B cell (primary cell): ENCODE data around the gene GOLIM4. TPM values are rescaled to one million over a fixed set of nuclear protein-coding genes. Genes with fewer than 3 reads are reported as not detected.
A peak's percentile ranks its signal among the peaks of the same experiment; 100 is the strongest.

Experiments
- ATAC-seq: fragments of 200-7000 bp; cut with Tn5 transposase; one replicate; pipeline ENCODE4 v1.10.0; 2021; ENCODE audit warnings: low read depth, mild to moderate bottlenecking, moderate number of reproducible peaks, moderate library complexity
- CTCF ChIA-PET: fragments of 350-600 bp; sonication (Branson Sonifier 250); formaldehyde crosslinking; loops from one replicate; lab custom pipeline; 2021; ENCODE audit warnings: antibody characterized with exemption, inconsistent platforms; lab: Charles Lee
- POLR2A ChIA-PET: fragments of 350-600 bp; sonication (Branson Sonifier 250); formaldehyde crosslinking; loops from one replicate; lab custom pipeline; 2021; ENCODE audit warnings: antibody characterized with exemption; lab: Charles Lee
- DNase-seq: peaks from one replicate; pipeline ENCODE4 v3.0.0; 2013
- H2AFZ ChIP-seq: 2 replicates; pipeline ENCODE4 v1.6.1; 2012; ENCODE audit warnings: mild to moderate bottlenecking, low read depth, low read length; ENCODE audit not compliant: insufficient read depth, poor library complexity, severe bottlenecking
- H3K27ac ChIP-seq, 2 donors: 1 replicate in 1 of 2; 2 replicates in 1 of 2; pipeline ENCODE4 v1.5.1; 2012 to 2013; ENCODE audit warnings: low read length in 2 of 2, mild to moderate bottlenecking in 2 of 2, moderate library complexity in 1 of 2
- H3K27me3 ChIP-seq, 4 experiments: fragments of 200-600 bp in 1 of 4; sonication (generic) in 1 of 4; replicated peaks in 1 of 4; 1 replicate in 2 of 4; 2 replicates in 2 of 4; pipeline versions ENCODE4 v1.6.1 to v1.7.0; 2013 to 2016; ENCODE audit warnings: low read length in 3 of 4, mild to moderate bottlenecking in 2 of 4, mixed read lengths in 1 of 4, moderate library complexity in 1 of 4; ENCODE audit not compliant: insufficient read depth in 4 of 4, control insufficient read depth in 3 of 4; ENCODE audit errors: control extremely low read depth in 1 of 4
- H3K36me3 ChIP-seq, 2 experiments: replicated peaks in 1 of 2; 1 replicate in 1 of 2; 2 replicates in 1 of 2; pipeline versions ENCODE4 v1.6.1 to v1.7.1; 2013; ENCODE audit warnings: low read length in 1 of 2; ENCODE audit not compliant: insufficient read depth in 2 of 2, control insufficient read depth in 1 of 2; ENCODE audit errors: control extremely low read depth in 1 of 2, extremely low read depth in 1 of 2
- H3K4me1 ChIP-seq, 2 donors: fragments of 200-600 bp in 1 of 2; sonication (generic) in 1 of 2; 1 replicate in 1 of 2; 2 replicates in 1 of 2; pipeline versions ENCODE4 v1.5.1 to v1.6.1; 2013 to 2017; ENCODE audit warnings: low read length in 2 of 2; ENCODE audit not compliant: control insufficient read depth in 2 of 2, insufficient read depth in 2 of 2
- H3K4me2 ChIP-seq: replicated peaks from 2 replicates; pipeline ENCODE3; 2012; ENCODE audit warnings: mild to moderate bottlenecking, low read depth, low read length; ENCODE audit not compliant: poor library complexity, severe bottlenecking
- H3K4me3 ChIP-seq, 5 experiments: fragments of 200-600 bp in 1 of 5; sonication (generic) in 1 of 5; 1 replicate in 3 of 5; 2 replicates in 2 of 5; pipeline versions ENCODE4 v1.5.1 to v1.7.0; 2011 to 2016; ENCODE audit warnings: low read length in 4 of 5, mild to moderate bottlenecking in 4 of 5, low read depth in 2 of 5, control low read depth in 1 of 5, moderate library complexity in 1 of 5; ENCODE audit not compliant: insufficient read depth in 1 of 5; ENCODE audit errors: control extremely low read depth in 1 of 5, extremely low read depth in 1 of 5
- H3K79me2 ChIP-seq: fragments of 200-600 bp; sonication (generic); one replicate; pipeline ENCODE4 v1.6.0; 2016; ENCODE audit warnings: low read length; ENCODE audit not compliant: control insufficient read depth, insufficient read depth
- H3K9ac ChIP-seq: fragments of 200-600 bp; sonication (generic); 2 replicates; pipeline ENCODE4 v1.6.1; 2017; ENCODE audit warnings: mild to moderate bottlenecking, low read length, moderate library complexity
- H3K9me3 ChIP-seq, 3 donors: one replicate each; pipeline versions ENCODE4 v1.6.1 to v1.7.1; 2013; ENCODE audit warnings: low read length in 2 of 3; ENCODE audit not compliant: control insufficient read depth in 2 of 3, insufficient read depth in 1 of 3; ENCODE audit errors: control extremely low read depth in 1 of 3
- H4K20me1 ChIP-seq: 2 replicates; pipeline ENCODE4 v1.6.0; 2012; ENCODE audit warnings: mild to moderate bottlenecking, low read length; ENCODE audit not compliant: insufficient read depth, control insufficient read depth, poor library complexity, severe bottlenecking
- H3K27ac Mint-ChIP-seq: one replicate; pipeline ENCODE4 v1.8.0; 2021; ENCODE audit warnings: mixed read lengths
- H3K27me3 Mint-ChIP-seq: one replicate; pipeline ENCODE4 v1.8.0; 2021; ENCODE audit warnings: mixed read lengths
- H3K4me1 Mint-ChIP-seq: one replicate; pipeline ENCODE4 v1.8.0; 2021; ENCODE audit warnings: mixed read lengths
- H3K4me3 Mint-ChIP-seq: one replicate; pipeline ENCODE4 v1.8.0; 2021; ENCODE audit warnings: mixed read lengths
- H3K9me3 Mint-ChIP-seq: one replicate; pipeline ENCODE4 v1.8.0; 2022; ENCODE audit warnings: mixed read lengths; ENCODE audit not compliant: insufficient read depth
- CTCF ChIP-seq: fragments of 200-600 bp; IDR thresholded peaks from one replicate; pipeline ENCODE4 v1.8.0; 2022; ENCODE audit warnings: antibody characterized with exemption, mild to moderate bottlenecking
- EZH2 ChIP-seq: IDR thresholded peaks from 2 replicates; pipeline ENCODE4 v1.6.1; 2012; ENCODE audit warnings: borderline replicate concordance, low read depth, mild to moderate bottlenecking, moderate library complexity, low read length; ENCODE audit not compliant: insufficient read depth, poor library complexity, severe bottlenecking
- WGBS: methylation state at CpG from one replicate; pipeline ENCODE4 v1.1.5; 2013; ENCODE audit warnings: missing lambda C conversion rate; ENCODE audit not compliant: insufficient coverage; 5-methylcytosine and 5-hydroxymethylcytosine counted together
- intact Hi-C: fragments of 100-400 bp; cut with micrococcal nuclease; formaldehyde crosslinking; loops from one replicate; pipeline ENCODE4 v1.10.0; 2022
- polyA plus RNA-seq: library from polyadenylated mRNA; depleted of rRNA; stranded (reverse); fragments of >200 nt; gene quantifications from 2 replicates; pipeline ENCODE4 v1.2.3, GENCODE V29; 2012
- total RNA-seq, 2 donors: library from RNA; stranded (reverse); fragments of 120-200 nt in 1 of 2; gene quantifications; 1 replicate in 1 of 2; 2 replicates in 1 of 2; pipeline versions ENCODE4 v1.2.3 to v1.2.4, GENCODE V29; 2013 to 2022

Gene GOLIM4
- total and polyA plus RNA-seq, 2 donors (not counting 1 experiment from before 2014, with no cell fraction given), result 2.5 to 9.3 TPM

- H3K79me2 ChIP-seq, result no peaks in the 10 kb centered on the region
- H3K4me1 Mint-ChIP-seq, result peaks cover 2% of the 10 kb centered on the region
- H3K4me3 ChIP-seq, result no peak overlapping the region
- no peaks in the 10 kb centered on the region for H4K20me1 ChIP-seq
- H2AFZ ChIP-seq, result no peak overlapping the region
- no peak overlapping the region for H3K27ac Mint-ChIP-seq
- TF ChIP-seq EZH2, result no peak
- peak; percentile 89 for TF ChIP-seq CTCF
- peak; percentile 82 for ATAC-seq
- peak; percentile 71 for DNase-seq
- no peaks in the 10 kb centered on the region for H3K4me1 ChIP-seq
- peaks cover 0 to 3% of the 10 kb centered on the region in 2 experiments for H3K36me3 ChIP-seq
- H3K27me3 ChIP-seq, result no peaks in the 10 kb centered on the region
- H3K9ac ChIP-seq, result no peak overlapping the region
- no CpG with 5 or more reads among the region's 1 CpG for WGBS
- no peaks in the 10 kb centered on the region for H3K27me3 Mint-ChIP-seq
- H3K9me3 Mint-ChIP-seq, result no peaks in the 10 kb centered on the region
- H3K4me3 Mint-ChIP-seq, result no peak overlapping the region
- H3K9me3 ChIP-seq, result no peaks in the 10 kb centered on the region
- H3K27ac ChIP-seq, result no peak overlapping the region
- CTCF ChIA-PET, result interaction anchor here (0.9 to 11.2 kb wide), 11 partner anchors 9 to 1696 kb away, joined by 3 to 165 read pairs (median 3); no protein-coding TSS in a partner anchor
- no peak overlapping the region for H3K4me2 ChIP-seq
- POLR2A ChIA-PET, result no interaction called here
- intact Hi-C loops, result loop anchor here (1.0 to 5.0 kb wide), 3 partner anchors 48 to 665 kb away; partner anchors contain the start of genes GOLIM4 and ZBBX
Observed at GRCh38 chr3:168047190-168047795, 48.4 kb downstream of the GOLIM4 start.

GRCh38 chr3:168044049-168044448 lies 51.7 kb downstream of the GOLIM4 start:
- TF ChIP-seq EZH2, result no peak
- TF ChIP-seq CTCF, result no peak
- DNase-seq (no peak), ATAC-seq (no peak)
- Histone ChIP-seq H3K4me3 (no peak overlapping the region), H3K36me3 (peaks cover 0 to 3% of the 10 kb centered on the region in 2 experiments), H3K27ac (no peak overlapping the region), H3K4me1 (no peaks in the 10 kb centered on the region), H3K4me2 (no peak overlapping the region), H4K20me1 (no peaks in the 10 kb centered on the region), H2AFZ (no peak overlapping the region), H3K9me3 (no peaks in the 10 kb centered on the region), H3K27me3 (no peaks in the 10 kb centered on the region), H3K9ac (no peak overlapping the region), H3K79me2 (no peaks in the 10 kb centered on the region)
- WGBS, result 100% methylated on average over 2 of the region's 6 CpGs
- intact Hi-C loops, result no loop called here
- no peaks in the 10 kb centered on the region for H3K4me1 Mint-ChIP-seq
- no peaks in the 10 kb centered on the region for H3K9me3 Mint-ChIP-seq
- no peak overlapping the region for H3K27ac Mint-ChIP-seq
- H3K4me3 Mint-ChIP-seq, result no peak overlapping the region
- no peaks in the 10 kb centered on the region for H3K27me3 Mint-ChIP-seq
- POLR2A ChIA-PET, result no interaction called here
- CTCF ChIA-PET, result interaction anchor here (1.3 to 11.2 kb wide), 3 partner anchors 17 to 123 kb away, joined by 3 to 165 read pairs (median 15); no protein-coding TSS in a partner anchor
